AG04450 (cell line): ENCODE measurements around the gene NTM. TPM values are rescaled to one million over a fixed set of nuclear protein-coding genes. Genes with fewer than 3 reads are reported as not detected.
A peak's percentile ranks its signal among the peaks of the same experiment; 100 is the strongest.

ENCODE experiments used
- CTCF ChIA-PET: fragments of 300-600, 350-600 bp; formaldehyde crosslinking; extraction: SDS; loops from one replicate; lab custom pipeline; 2022; ENCODE audit warnings: antibody characterized with exemption, inconsistent platforms; lab: Charles Lee
- POLR2A ChIA-PET: fragments of 350-600 bp; formaldehyde crosslinking; extraction: SDS; loops from one replicate; lab custom pipeline; 2021; ENCODE audit warnings: antibody characterized with exemption, inconsistent platforms; lab: Yijun Ruan, JAX
- DNase-seq: peaks from one replicate; pipeline ENCODE4 v3.0.0-alpha.2; 2011; ENCODE audit warnings: low read depth, low spot score
- H3K27ac ChIP-seq: one replicate; pipeline ENCODE4 v1.5.1; 2012; ENCODE audit warnings: low read depth, low read length, control low read depth
- H3K27me3 ChIP-seq: one replicate; pipeline ENCODE4 v1.6.0; 2012; ENCODE audit warnings: low read length; ENCODE audit not compliant: control insufficient read depth, insufficient read depth
- H3K4me3 ChIP-seq: 2 replicates; pipeline ENCODE4 v1.5.1; 2011; ENCODE audit warnings: mild to moderate bottlenecking, low read depth, low read length, control low read depth
- H3K9me3 ChIP-seq: 2 replicates; pipeline ENCODE4 v1.5.1; 2012; ENCODE audit warnings: low read length; ENCODE audit not compliant: control insufficient read depth, insufficient read depth
- polyA plus RNA-seq: library from polyadenylated mRNA; depleted of rRNA; stranded (reverse); fragments of >200 nt; gene quantifications from 2 replicates; pipeline ENCODE4 v1.2.3, GENCODE V29; 2011
- TF ChIP-seq, protein P1 (sequence below): IDR thresholded peaks from 2 replicates; pipeline ENCODE4 v1.5.1; 2011; ENCODE audit warnings: low read depth, low read length, control low read depth, inconsistent platforms

Gene NTM
- polyA plus RNA-seq, 1 experiment = 26.9 TPM

DNA sequence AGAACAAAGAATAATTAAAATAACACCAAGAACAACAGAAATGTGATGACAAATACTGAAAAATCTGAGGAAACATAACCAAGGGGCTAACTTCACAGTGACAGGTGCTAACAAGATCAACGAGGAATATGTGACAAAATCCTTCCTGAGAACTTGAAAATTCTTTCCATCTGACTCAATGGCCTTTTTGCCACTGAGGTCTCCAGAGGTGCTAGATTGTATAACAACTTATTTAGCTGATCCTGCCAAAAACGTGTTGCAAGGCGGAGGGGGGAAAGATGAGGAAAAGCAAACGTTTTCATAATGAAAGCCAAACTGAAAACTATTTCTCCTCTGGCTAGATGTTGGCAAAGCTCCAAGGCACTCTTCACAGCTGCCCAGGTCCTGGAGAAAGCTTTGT, 364.5 kb downstream of the NTM start:
- H3K27ac ChIP-seq = no peak overlapping the region
- TF ChIP-seq, protein P1, sequence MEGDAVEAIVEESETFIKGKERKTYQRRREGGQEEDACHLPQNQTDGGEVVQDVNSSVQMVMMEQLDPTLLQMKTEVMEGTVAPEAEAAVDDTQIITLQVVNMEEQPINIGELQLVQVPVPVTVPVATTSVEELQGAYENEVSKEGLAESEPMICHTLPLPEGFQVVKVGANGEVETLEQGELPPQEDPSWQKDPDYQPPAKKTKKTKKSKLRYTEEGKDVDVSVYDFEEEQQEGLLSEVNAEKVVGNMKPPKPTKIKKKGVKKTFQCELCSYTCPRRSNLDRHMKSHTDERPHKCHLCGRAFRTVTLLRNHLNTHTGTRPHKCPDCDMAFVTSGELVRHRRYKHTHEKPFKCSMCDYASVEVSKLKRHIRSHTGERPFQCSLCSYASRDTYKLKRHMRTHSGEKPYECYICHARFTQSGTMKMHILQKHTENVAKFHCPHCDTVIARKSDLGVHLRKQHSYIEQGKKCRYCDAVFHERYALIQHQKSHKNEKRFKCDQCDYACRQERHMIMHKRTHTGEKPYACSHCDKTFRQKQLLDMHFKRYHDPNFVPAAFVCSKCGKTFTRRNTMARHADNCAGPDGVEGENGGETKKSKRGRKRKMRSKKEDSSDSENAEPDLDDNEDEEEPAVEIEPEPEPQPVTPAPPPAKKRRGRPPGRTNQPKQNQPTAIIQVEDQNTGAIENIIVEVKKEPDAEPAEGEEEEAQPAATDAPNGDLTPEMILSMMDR = no peak
- no peak for DNase-seq

DNA sequence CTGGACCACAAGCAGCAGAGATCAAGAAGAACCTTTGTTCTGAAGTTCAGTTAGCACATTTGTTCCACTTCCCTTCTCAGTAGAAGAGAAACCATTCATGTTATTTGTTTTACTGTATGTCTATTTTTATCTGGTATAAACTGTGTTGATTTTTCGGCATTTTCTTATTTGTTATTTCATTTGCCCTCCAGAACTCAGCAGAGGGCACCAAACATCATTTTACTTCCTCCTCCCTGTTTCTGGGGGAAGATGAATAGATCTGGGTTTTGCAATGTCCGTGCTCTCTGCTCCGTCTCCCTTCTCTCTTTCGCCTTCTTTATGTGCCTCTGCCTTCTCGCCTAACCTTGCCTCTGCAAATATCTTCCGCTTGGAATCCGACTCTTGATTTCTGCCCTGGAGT, 366.9 kb downstream of the NTM start:
- Histone ChIP-seq H3K4me3 (no peak overlapping the region), H3K27me3 (peaks cover 9% of the 10 kb centered on the region), H3K9me3 (no peaks in the 10 kb centered on the region), H3K27ac (no peak overlapping the region)
- DNase-seq = no peak
- TF ChIP-seq, protein P1 = no peak
- POLR2A ChIA-PET = no interaction called here
- CTCF ChIA-PET = interaction anchor here (1.3 to 7.6 kb wide), 2 partner anchors 11 to 43 kb away, joined by 7 to 63 read pairs; no protein-coding TSS in a partner anchor

More for the DNA sequence above, 364.5 kb downstream of the NTM start:
- peaks cover 14% of the 10 kb centered on the region for H3K27me3 ChIP-seq
- CTCF ChIA-PET = interaction anchor here (0.7 to 7.6 kb wide), 4 partner anchors 13 to 294 kb away, joined by 3 to 63 read pairs (median 4); no protein-coding TSS in a partner anchor
- POLR2A ChIA-PET = no interaction called here
- no peak overlapping the region for H3K4me3 ChIP-seq
- H3K9me3 ChIP-seq = no peaks in the 10 kb centered on the region

- TF ChIP-seq, protein P1 = no peak
- Histone ChIP-seq H3K9me3 (no peaks in the 10 kb centered on the region), H3K4me3 (no peak overlapping the region), H3K27ac (no peak overlapping the region), H3K27me3 (peaks cover 7% of the 10 kb centered on the region)
- ChIA-PET CTCF (interaction anchor here (1.1 to 3.1 kb wide), 5 partner anchors 9 to 51 kb away, joined by 3 to 32 read pairs (median 5); no protein-coding TSS in a partner anchor), POLR2A (no interaction called here)
- no peak for DNase-seq
Measured at GRCh38 chr11:131739243-131739882, 368.9 kb downstream of the NTM start.

DNA sequence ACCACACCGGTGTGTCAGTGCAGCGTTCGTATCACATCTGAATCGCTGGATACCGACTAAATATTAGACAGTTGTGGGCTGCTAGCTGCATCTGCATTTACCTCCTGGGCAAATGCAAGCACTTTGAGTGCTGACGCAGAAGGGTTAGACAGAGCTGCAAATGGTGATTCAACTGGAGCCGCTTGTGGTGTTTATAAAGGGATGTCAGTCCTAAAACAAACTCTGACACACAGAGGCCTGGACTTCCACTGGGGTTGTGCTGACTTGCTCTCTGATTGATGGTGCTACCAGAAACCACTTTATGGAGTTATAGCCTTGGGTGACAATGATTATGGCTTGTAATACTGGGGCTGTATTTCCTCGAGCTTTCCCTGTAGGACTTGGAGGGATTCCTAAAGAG, 374.4 kb downstream of the NTM start:
- H3K27me3 ChIP-seq = no peaks in the 10 kb centered on the region
- TF ChIP-seq, protein P1 = no peak
- DNase-seq = peak; percentile 75
- H3K27ac ChIP-seq = peak overlapping the region; percentile 58
- CTCF ChIA-PET = interaction anchor here (0.9 to 5.5 kb wide), 5 partner anchors 50 to 382 kb away, joined by 3 to 66 read pairs (median 33); no protein-coding TSS in a partner anchor
- POLR2A ChIA-PET = interaction anchor here (0.6 kb wide), 2 partner anchors 11 to 57 kb away, joined by 3 read pairs; no protein-coding TSS in a partner anchor
- no peaks in the 10 kb centered on the region for H3K9me3 ChIP-seq
- no peak overlapping the region for H3K4me3 ChIP-seq

DNA sequence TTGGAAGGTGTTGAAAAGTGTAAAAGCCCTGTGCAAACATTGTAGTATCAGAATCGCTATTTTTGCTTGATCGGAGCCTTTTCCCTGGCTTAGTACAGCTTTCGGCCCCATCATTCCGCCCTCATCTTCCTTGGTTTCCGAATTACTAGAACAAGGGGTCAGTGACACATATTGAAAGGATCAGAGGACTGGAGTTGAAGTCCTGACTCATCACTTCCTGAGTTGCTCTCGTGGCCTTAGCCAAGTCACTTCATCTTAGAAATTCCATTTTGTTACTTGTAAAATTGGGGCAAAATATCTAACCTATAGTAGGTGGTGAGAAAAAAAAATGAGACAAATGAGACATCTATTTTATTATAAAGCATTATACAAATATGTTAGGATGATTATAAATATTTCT, 375.0 kb downstream of the NTM start:
- peak overlapping the region; percentile 58 for H3K27ac ChIP-seq
- ChIA-PET POLR2A (interaction anchor here (0.6 kb wide), 1 partner anchor 10 kb away, joined by 3 read pairs; no protein-coding TSS in a partner anchor), CTCF (interaction anchor here (0.9 to 5.5 kb wide), 7 partner anchors 12 to 381 kb away, joined by 3 to 66 read pairs (median 35); no protein-coding TSS in a partner anchor)
- no peaks in the 10 kb centered on the region for H3K27me3 ChIP-seq
- no peak for DNase-seq
- no peak overlapping the region for H3K4me3 ChIP-seq
- no peaks in the 10 kb centered on the region for H3K9me3 ChIP-seq
- TF ChIP-seq, protein P1 = no peak
